Middle frontal gyrus (tissue), 1 donor: ENCODE results near the gene CASK.
"Not testable (repeated sequence)": the region's sequence is repeated elsewhere in the genome, so short reads cannot be mapped to it uniquely, and the experiment has no call there.

Source experiments
- DNase-seq: peaks from one replicate; pipeline ENCODE4 v3.0.0-alpha.2; 2015; ENCODE audit warnings: low spot score; ENCODE audit errors: extremely low spot score

CASK gene

DNA sequence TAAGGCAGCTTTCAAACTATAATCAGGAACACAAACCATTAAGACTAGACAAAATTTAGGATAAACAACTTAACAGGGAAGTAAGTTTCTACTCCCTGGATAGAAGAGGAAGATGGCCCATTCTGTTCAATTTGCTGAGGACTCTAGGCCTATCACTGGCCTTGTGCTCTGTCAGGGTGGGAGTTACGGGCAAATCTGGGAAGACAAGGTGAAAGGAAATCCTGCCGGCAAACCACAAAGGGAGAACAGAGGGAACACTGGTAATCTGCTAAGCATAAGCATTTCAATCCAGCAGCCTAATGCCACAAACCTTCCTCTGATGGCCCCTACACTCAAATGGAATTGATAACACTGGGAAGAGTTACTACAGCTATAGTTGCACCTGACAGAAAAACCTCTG is 191.1 kb downstream of the CASK start:
- DNase-seq = no peak

DNA sequence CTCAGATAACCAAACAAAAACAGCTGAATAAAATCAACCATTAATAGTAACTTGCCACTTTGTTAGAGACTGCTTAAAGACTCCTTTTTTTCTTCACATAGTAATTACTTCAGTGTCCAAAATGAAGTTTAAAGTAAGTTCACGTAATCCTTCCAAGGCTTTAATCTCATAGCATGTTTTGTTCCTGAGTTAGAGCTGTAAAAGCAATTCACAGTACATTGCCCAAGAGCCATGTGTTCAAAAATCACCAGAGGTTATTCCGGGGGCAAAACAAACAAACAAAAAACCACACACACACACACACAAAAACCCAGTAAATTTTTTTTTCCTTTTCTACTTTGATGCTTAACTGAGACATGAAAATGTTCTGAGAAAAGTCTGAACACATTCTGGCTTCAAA is 193.3 kb downstream of the CASK start:
- DNase-seq = no peak

DNA sequence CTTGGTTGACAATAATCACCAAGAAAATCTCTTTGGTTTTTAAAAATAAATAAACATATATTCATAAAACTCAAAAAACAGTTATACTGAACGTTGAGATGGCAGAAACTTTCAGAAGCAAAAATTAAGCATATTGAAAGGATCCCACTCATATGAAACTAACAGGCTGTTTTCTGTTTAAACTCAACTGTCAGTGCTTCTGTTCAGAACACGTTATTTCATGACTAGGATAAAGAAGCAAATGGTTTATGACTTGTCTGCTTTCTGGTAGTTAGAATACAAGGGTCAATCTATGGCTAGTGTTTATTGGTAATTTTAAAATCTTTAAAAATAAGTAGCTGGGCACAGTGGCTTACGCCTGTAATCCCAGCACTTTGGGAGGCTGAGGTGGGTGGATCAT is 195.2 kb downstream of the CASK start:
- DNase-seq = no peak

DNA sequence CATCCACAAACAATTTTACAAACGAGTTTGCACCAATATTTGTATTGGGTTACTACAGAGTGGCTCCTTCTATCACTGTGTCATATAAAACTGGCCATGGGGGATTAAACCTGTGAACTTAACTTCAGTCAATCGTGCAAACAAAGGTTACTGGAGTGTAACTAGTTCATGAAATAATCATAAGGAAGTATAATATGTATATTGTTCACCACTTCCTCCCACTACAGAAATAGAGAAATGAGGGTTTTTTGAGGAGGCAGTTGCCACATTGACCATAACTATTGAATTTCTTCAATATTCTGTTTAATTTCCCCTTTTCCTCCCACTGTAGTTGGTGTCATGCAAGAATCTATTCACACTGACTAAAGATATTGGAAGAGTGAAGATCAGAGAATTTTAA is 199.5 kb downstream of the CASK start, which contains the start of gene GPR82:
GPR82 (plus strand) TSS at position 356 of the 400 bp plus-strand sequence. CDS start 2,846 bp downstream, outside the sequence.
- no peak for DNase-seq

DNA sequence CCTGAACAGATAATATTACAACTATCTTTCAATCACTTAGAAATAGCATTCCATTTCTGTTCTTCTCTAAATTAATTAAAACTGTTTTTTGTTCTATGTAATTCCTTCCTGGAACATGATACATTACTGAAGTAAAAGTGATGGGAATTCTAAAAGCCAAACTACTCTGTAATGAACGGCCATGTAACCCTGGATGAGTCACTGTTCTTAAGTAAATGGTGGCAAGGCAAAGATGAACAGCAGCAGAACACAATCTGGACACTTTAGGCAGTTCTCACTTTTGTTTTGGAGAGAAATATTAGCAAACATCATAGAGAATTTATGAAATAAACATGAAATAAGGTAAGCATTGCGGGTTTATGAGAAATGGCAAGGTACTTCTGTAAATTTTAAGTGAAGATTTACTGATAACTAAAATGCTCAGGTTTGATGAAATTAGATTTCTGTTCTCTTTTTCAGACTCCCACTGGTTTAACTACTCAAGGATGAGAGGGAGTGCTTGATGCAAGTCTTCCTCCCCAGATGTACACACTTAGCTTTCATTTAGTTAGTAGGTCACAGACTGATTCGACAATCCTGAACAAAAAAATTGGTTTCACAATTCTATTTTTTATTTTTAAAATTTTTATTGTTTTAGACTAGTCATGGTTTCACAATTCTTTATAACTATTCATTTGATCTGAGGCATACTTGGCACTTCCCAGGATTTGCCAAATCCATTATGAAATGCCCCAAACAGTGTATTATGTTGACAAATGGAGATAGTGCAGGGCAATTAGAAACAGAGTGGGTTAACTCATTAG is 200.3 kb downstream of the CASK start:
- no peak for DNase-seq

DNA sequence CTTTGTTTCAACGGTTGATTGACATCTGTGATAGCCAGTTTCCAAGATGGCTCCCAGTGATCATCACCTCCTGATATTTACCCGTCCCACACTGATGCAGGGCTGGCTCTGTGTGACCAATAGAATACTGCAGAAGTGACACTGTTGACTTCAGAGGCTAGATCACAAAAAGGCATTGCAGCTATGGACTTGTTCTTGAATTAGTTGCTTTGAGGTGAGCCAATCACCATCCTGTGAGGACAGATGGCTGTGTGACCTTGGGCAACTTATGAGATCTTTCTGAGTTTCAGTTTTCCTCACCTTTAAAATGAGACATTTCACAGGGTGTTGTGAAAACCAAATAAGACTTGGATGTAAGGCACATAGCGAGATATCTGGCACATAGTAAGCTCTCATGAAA is 201.1 kb downstream of the CASK start:
- no peak for DNase-seq

DNA sequence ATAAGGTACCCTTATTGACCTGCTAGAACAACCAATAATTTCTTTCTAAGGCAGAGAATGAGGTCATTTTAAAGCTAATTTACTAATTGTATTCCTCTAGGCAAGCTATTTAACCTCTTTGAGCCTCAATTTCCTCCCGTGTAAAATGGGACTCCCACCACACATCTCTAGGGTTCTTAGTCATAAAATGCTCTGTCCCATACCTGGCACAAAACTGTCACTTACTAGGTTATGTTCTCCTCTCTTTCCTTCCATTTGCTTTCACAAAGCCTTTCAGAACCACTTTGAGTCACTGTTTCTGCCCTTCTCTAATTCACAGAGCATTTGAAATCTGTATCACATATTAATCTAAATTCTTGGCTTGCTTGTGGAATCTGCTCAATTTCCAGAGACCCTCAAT is 201.8 kb downstream of the CASK start:
- DNase-seq = no peak

DNA sequence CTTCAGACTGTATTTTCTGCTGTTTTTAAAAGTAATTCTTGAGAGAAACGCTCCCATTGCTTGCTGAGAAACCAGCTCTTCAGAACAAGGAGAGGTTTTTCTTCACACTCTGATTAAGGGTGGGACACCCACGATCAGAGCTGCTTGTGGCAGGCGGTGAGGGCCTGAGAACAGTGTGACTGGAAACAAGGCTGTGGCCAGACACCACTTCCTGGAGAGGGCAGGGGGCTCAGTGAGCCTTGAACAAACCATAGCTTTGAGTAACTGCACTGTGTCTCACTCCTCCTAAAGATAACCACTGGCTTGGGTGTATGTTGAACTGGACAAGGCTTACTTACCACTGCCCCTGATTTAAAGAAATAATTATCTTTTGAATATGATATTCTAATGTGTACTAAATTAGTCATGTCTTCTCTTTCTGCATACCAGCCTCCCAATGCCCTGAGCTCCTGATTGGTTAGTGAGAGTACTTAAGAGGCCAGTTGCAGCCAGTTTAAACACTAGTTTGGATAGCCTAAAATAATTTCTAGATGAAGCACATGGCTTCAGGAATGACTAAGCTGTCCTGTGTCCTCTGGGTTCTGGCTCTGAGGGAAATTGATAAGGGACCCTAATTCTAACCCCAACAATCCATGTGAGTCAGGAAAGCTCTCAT is 203.1 kb downstream of the CASK start:
- no peak for DNase-seq

DNA sequence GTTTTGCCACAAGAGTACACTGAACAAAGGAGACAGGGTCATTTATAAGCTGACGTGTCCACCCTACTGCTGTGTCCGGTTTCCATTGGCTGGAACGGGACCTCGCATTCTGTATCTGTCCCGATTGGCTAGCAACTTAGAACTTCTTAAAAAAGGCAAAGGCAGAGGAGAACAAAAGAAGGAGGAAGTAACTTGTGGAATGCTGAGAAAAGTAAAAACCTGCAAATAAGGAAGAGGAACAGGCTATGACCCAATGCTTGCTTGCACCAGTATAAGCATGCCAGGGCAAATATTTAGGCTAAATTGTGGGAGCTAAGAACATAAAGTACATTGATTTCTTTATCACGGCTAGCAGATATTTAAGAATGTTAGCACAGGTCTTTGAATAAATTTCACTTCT is 203.7 kb downstream of the CASK start:
- DNase-seq = not testable (repeated sequence)

DNA sequence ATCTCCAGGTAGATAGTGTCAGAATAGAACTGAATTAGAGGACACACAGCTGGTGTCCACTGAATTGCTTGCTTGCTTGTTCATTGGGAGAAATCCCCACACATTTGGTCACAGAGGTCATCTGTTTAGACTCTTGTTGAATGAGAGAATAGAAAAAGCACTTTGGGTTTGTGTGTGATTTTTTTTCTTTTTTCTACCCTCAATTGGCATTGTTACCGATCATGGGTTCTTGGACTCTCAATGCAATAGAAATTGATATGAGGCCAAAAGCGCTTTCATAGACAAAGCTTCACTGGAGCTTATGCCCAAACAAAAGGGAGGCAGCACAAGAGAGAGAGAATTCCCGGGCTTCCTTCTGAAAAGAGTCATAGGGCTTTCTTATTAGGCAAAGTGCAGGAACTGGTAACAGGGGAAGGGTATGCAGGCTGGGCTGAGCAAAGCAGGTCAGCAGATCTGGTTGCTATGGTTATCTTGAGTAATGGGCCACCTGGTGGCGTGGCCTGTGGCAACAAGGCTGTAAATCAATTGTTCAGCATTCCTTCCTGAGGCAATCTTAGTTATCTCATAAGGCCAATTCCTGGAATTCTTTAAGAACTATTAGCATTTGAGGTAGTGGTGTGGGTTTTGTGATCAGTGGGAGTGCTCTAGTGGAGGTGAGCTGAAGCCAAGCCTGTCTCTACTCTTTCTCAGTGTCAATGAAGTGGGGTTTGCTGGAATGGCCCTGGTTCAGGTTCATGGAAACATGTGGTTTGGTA is 204.7 kb downstream of the CASK start:
- no peak for DNase-seq

DNA sequence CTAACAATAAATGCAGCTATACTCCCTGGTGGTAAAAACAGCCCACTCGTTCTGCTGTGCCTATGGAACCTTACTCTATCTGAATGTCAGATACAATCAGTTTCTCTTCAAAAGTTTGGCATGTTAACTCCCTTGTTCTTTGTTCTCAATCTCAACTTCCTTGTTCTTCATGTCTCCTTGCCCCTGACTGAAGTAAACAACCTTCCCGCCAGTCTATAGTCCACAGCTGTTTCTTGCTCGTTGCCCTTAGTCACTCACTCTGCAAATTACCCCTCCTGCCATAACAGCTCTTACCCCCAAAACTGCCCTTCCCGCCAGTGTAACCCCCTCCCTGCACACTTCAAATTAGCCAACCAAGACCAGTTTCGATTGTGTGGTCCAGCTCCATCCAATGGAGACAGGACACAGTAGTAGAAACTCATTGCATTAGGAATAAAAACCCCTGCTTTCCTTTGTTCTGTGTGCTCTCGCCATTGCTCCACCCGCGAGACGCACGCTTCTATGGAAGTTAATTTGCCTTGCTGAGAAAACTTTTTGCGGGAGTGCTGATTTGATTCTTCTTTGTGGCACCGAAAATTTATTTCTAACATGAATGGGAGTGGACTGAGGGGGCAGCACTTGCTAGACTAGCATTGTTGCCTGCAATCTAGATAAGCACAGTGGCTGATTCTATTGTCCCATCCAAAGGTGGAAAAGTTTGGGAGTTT is 206.4 kb downstream of the CASK start:
- DNase-seq = no peak

DNA sequence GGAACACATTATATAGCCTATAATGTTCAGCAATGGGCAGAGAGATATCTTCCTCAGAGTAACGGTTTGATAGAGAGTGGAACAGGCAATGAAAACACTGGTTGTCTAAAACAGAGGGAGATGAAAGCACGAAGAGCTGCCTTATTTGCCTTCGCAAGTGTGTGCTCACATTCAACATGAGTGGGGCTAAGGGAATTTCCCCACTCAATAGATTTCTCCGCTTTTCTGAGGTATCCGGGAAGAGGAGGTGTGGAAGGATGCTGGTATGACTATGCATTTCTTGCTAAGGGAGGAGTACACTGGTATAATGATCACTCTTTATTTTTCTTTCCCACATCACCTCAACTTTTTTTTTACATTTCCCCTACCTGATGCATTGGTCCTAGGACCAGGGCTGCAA is 207.1 kb downstream of the CASK start:
- no peak for DNase-seq

DNA sequence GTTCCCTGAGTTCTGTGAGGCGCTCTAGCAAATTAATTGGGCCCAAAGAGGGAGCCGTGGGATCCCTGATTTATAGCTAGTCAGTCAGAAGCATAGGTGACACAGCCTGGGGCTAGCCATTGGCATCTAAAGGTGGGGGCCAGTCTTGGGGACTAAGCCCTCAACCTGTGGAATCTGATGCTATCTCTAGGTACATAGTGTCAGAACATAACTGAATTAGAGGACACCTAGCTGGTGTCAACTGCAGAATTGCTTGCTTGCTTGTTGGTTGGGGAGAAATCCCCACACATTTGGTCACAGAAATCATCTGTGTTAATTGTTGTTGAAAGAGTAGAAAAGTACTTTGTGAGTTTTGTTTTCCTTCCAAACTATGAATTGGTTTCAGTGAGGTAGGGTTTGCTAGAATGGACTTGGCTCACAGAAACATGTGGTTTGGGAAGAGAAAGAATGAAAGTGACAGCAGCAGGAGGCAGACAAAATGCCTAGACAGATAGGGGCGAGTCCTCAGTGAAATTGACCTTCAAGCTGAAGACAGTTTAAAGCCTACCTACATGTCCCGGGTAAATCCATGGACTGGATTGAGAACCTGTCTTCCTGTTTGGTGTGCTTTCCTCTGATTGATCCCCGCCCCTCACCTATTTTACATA is 212.2 kb downstream of the CASK start:
- DNase-seq = no peak

DNA sequence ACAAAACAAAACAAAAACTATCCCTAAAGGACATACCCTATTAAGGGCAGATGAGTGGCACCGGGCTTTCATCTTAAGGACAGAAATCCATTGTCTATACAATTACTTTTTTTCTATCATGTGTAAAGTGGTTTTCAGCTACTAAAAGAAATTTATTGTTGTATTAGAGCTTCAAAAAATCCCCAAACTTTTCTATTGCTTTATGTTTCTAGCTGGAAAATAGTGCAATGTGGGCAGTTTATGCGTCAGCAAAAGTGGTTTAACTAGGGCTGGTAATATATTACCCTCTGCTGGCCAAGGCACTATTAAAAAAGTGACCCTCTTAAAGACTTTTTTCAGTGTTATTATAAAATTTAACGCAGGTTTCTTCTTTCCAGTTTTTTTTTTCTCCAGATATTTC is 214.9 kb downstream of the CASK start:
- no peak for DNase-seq

DNA sequence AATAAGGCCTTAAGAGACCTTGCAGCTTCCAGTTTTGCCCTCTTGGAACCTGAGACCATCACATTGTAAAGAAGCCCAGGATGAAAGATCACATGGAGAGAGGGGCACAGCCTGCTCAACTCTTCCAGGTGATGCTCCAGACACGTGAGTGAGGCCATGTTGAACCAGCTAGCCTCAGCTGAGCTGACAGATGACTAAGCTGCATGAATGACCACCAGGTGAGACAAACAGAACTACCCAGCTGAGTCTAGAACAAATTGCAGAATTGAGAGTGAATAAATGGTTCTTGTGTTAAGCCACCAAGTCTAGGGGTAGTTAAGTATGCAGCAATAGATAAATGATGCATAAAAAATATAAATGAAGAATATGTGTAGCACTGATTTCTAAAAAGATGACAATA is 216.1 kb downstream of the CASK start:
- DNase-seq = no peak

DNA sequence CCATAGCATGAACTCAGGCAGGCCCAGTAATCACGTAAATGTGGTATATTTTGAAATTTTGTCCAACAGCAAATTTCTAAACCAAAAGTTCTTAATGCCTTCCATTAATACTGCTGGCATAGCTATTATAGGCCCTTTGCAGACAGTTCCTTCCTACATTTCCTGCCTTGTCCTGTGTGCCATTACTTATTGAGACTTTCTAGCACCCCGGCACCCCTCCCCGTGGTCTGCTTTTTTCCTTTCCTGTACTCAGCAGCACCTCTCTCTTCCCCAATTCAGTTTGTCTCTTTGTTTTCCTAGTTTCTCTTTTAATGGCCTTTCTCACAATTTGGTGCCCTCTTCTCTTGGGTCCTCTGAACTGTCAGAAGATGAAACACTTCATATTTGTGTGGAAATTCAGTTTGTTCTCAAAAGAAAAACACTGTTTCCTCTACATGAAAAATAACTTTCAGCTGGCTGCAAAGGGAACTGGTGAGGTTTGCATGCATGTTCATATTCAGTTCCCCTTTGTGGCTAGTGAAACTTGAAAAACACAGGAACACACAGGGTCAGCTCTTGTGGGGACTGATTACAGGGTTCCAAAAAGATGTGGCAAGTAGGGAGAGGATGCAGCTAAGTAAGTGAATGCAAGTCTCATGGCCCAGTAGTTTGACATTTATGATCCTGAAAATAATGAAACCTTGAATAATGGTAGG is 217.5 kb downstream of the CASK start:
- no peak for DNase-seq

DNA sequence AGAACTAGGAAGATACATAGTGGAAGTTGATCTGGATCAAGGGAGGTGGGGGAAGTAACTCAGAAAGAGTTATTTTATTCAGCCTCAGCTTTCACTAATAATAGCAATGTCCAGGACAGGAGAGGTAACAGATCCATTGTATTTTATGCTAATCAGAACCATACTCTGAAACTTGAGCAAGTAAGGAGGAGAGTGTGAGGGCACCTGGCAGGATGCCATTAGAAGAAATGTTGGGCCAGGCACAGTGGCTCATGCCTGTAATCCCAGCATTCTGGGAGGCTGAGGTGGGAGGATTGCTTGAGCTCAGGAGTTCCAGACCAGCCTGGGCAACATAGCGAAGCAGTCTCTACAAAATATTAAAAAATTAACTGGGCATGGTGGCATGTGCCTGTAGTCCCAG is 218.3 kb downstream of the CASK start:
- DNase-seq = no peak

DNA sequence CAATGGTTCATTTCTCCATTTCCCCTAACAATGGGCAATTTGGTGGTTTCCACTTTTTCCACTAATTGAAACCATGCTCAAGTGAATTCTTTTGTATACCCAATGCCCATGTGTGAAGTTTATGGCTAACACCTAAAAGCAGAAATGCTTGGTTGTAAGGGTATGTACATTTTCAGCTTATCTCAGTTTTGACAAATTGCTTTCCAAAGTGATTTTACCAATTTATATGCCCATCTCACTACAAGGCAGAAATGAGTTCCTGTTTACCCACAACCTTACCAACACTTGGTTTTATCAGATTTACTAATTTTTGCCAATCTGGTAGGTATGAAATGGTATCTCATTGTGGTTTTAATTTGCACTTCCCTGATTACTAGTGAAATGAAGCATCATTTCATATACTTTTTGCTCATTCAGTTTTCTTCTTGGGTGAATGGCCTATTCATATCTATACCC is 219.8 kb downstream of the CASK start:
- DNase-seq = no peak

DNA sequence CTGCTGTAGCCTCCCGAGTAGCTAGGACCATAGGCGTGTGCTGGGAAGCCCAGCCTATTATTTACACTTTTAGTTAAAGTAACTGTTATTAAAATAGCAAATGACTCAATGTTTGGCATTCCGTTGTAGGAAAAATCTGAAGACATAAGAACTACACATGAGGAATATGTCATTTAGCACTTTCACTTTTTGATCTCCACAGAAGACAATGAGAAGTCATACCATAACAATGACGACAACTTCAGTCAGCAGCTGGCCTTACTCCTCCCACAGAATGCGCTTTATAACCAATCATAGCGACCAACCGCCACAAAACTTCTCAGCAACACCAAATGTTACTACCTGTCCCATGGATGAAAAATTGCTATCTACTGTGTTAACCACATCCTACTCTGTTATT is 227.9 kb downstream of the CASK start:
- DNase-seq = no peak

DNA sequence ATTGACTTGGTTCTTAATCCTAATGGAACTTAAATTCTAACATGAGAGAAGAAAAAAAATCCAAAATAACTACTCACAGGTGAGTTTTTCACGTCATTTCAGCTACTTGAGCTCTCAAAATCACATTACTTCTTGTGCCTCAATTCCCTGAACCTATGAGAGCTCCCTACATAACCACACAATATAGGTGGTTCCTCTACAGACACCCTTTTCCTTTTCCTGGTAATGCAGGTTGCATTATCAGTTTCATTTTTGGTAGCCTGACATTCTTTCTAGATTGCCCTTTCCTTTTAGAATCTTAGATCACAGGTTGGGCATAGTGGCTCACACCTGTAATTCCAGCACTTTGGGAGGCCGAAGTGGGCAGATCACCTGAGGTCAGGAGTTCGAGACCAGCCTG is 230.3 kb downstream of the CASK start:
- DNase-seq = no peak
